ENCODE results near the gene EED. TPM values are rescaled to one million over a fixed set of nuclear protein-coding genes. Genes with fewer than 3 reads are reported as not detected.

The EED gene
- total RNA-seq, 1 experiment from 2014 or later, result 25.2 TPM

GRCh38 chr11:86212019-86212611 lies 32.4 kb upstream of the EED start (continued):
- TF ChIP-seq REST (IDR thresholded peaks at IDR 0.05; ENCODE audit: low read depth) (no peak), JUND (IDR thresholded peaks at IDR 0.05) (no peak), SRF (IDR thresholded peaks at IDR 0.05; ENCODE audit: low read depth) (no peak), POLR2A (IDR thresholded peaks at IDR 0.05; ENCODE audit: borderline replicate concordance, extremely low read depth, insufficient read depth, insufficient read length) (no peak)

GRCh38 chr11:86214710-86215109 lies 29.8 kb upstream of the EED start:
- Histone ChIP-seq H3K27ac (ENCODE audit: low read depth, low read length) (no peak overlapping the region), H3K27me3 (ENCODE audit: insufficient read depth, low read length) (no peaks in the 10 kb centered on the region), H3K36me3 (ENCODE audit: control insufficient read depth in 1 of 2, insufficient read depth in 2 of 2, low read length in 2 of 2) (no peaks in the 10 kb centered on the region), H3K4me3 (replicated peaks in 1 of 2; ENCODE audit: low read depth in 1 of 2, low read length in 2 of 2) (no peak overlapping the region), H4K20me1 (ENCODE audit: insufficient read depth) (no peaks in the 10 kb centered on the region), H3K4me1 (ENCODE audit: control insufficient read depth in 1 of 2, insufficient read depth in 2 of 2, low read length in 2 of 2) (peaks cover 0 to 14% of the 10 kb centered on the region in 2 experiments; a peak in 1 of 4 replicates), H3K9ac (ENCODE audit: low read length) (no peak overlapping the region), H3K4me2 (ENCODE audit: low read length) (no peak overlapping the region), H3K79me2 (ENCODE audit: insufficient read depth, low read length) (no peaks in the 10 kb centered on the region), H3K9me3 (ENCODE audit: control insufficient read depth in 1 of 2, insufficient read depth in 1 of 2, low read depth in 1 of 2, low read length in 2 of 2) (no peaks in the 10 kb centered on the region), H2AFZ (ENCODE audit: low read depth, low read length, poor library complexity, severe bottlenecking) (no peak overlapping the region), H3K9me2 (ENCODE audit: insufficient read depth) (no peaks in the 10 kb centered on the region)
- ChIA-PET RAD21 (ENCODE audit: low non-redundant PET in 1 of 2, low total read pairs in 2 of 2, uncharacterized antibody in 2 of 2, unreplicated experiment in 2 of 2) (no interaction called here), CTCF (interaction anchor here (4.3 kb wide), 1 partner anchor 21 kb away, joined by 15 read pairs; no protein-coding TSS in a partner anchor), POLR2A (no interaction called here)
- DNase-seq (ENCODE audit: low read depth, low spot score), result no peak
- BruUV-seq (replicated peaks), result no TSS peak
- TF ChIP-seq CTCF (IDR thresholded peaks at IDR 0.05 in 2 of 3, conservative IDR thresholded peaks at IDR 0.05 in 1 of 3; ENCODE audit: borderline replicate concordance in 1 of 3, insufficient read depth in 1 of 3, low read depth in 2 of 3, low read length in 2 of 3) (0 out of 6 replicates have a peak, but pooled peaks of 1 of the 3 experiments have one; percentile 7), TCF7L2 (IDR thresholded peaks at IDR 0.05; ENCODE audit: borderline replicate concordance, extremely low read depth, insufficient read depth, insufficient read length) (no peak), POLR2AphosphoS5 (IDR thresholded peaks at IDR 0.05; ENCODE audit: low read depth, low read length) (no peak)
- intact Hi-C loops (cut with micrococcal nuclease), result loop anchor here (5.0 kb wide), 1 partner anchor 172 kb away; no protein-coding TSS in a partner anchor
- ATAC-seq, result no peak

All from HCT116 (cell line).